ENCODE data around the gene CCDC134.

GRCh38 chr22:41830174-41830573 lies 29.7 kb downstream of the CCDC134 start:
- TF ChIP-seq CTCF (IDR thresholded peaks at IDR 0.05), result no peak
- no peak for TF ChIP-seq POLR2AphosphoS5 (IDR thresholded peaks at IDR 0.05)
- TF ChIP-seq POLR2A (IDR thresholded peaks at IDR 0.05), result no peak

Measured in suprapubic skin (tissue), 4 donors.